Breast epithelium (tissue), 4 donors: Measurements from ENCODE around the gene MYH7. TPM values are rescaled to one million over a fixed set of nuclear protein-coding genes. Genes with fewer than 3 reads are reported as not detected.

Experiments
- DNase-seq, 2 donors: peaks; one replicate each; pipeline ENCODE4 v3.0.0-alpha.2; 2019; ENCODE audit warnings: low spot score in 2 of 2
- H3K27ac ChIP-seq, 2 donors: fragments of 200-600 bp; sonication (generic) in 1 of 2; one replicate each; pipeline ENCODE4 v1.5.1; 2016 to 2019; ENCODE audit warnings: mild to moderate bottlenecking in 1 of 2
- H3K27me3 ChIP-seq, 2 donors: fragments of 200-600 bp; sonication (generic) in 1 of 2; one replicate each; pipeline versions ENCODE4 v1.5.1 to v1.6.0; 2017 to 2019; ENCODE audit warnings: control low read depth in 1 of 2, mild to moderate bottlenecking in 1 of 2
- H3K36me3 ChIP-seq: fragments of 200-600 bp; one replicate; pipeline ENCODE4 v1.5.1; 2019
- H3K4me1 ChIP-seq, 2 donors: fragments of 200-600 bp; sonication (generic); one replicate each; pipeline ENCODE4 v1.5.1; 2016 to 2019; ENCODE audit warnings: control low read depth in 1 of 2
- H3K4me3 ChIP-seq, 3 donors: fragments of 200-600 bp; sonication (generic); 1 replicate in 2 of 3; 2 replicates in 1 of 3; pipeline ENCODE4 v1.5.1; 2016 to 2019; ENCODE audit warnings: mild to moderate bottlenecking in 3 of 3, moderate library complexity in 2 of 3
- H3K9me3 ChIP-seq, 2 donors: fragments of 200-600 bp; sonication (generic) in 1 of 2; one replicate each; pipeline ENCODE4 v1.5.1; 2016 to 2019; ENCODE audit warnings: control low read depth in 1 of 2
- CTCF ChIP-seq, 3 donors: fragments of 450-650 bp; IDR thresholded peaks; one replicate each; pipeline ENCODE4 v1.5.1; 2016 to 2017; ENCODE audit warnings: antibody characterized with exemption in 3 of 3, mild to moderate bottlenecking in 3 of 3, moderate library complexity in 3 of 3
- POLR2A ChIP-seq: fragments of 450-650 bp; IDR thresholded peaks from one replicate; pipeline ENCODE4 v1.6.1; 2016; ENCODE audit warnings: antibody characterized with exemption, mild to moderate bottlenecking, moderate library complexity
- POLR2AphosphoS5 ChIP-seq, 3 donors: sonication (generic); formaldehyde crosslinking; IDR thresholded peaks; one replicate each; pipeline ENCODE4 v1.6.1; 2017; ENCODE audit warnings: antibody characterized with exemption in 3 of 3
- intact Hi-C: fragments of 100-400 bp; cut with DNase I; formaldehyde crosslinking; loops from one replicate; pipeline ENCODE4 v1.15.1; 2023; ENCODE audit warnings: low total_unique reads
- total RNA-seq, 3 donors: library from RNA; depleted of rRNA; stranded (reverse); fragments of >200 nt; gene quantifications; one replicate each; pipeline ENCODE4 v1.1.0, GENCODE V29; 2016

MYH7 gene
- total RNA-seq, 3 donors from 2014 or later, result not detected

GRCh38 chr14:23437133-23438100, 2.0 kb upstream of the MYH7 start:
- peak; percentile 12 for DNase-seq
- Histone ChIP-seq H3K4me1 (no peaks in the 10 kb centered on the region), H3K9me3 (no peaks in the 10 kb centered on the region), H3K27ac (no peak overlapping the region), H3K27me3 (no peaks in the 10 kb centered on the region), H3K36me3 (no peaks in the 10 kb centered on the region), H3K4me3 (no peak overlapping the region)
- intact Hi-C loops, result no loop called here
- TF ChIP-seq CTCF (IDR thresholded peaks at IDR 0.05) (no peak), POLR2AphosphoS5 (IDR thresholded peaks at IDR 0.05) (no peak), POLR2A (no peak)

GRCh38 chr14:23436327-23437132, 1.1 kb upstream of the MYH7 start:
- no peaks in the 10 kb centered on the region for H3K9me3 ChIP-seq
- no peaks in the 10 kb centered on the region for H3K4me1 ChIP-seq
- H3K27ac ChIP-seq, result no peak overlapping the region
- H3K27me3 ChIP-seq, result no peaks in the 10 kb centered on the region
- no peaks in the 10 kb centered on the region for H3K36me3 ChIP-seq
- intact Hi-C loops, result no loop called here
- no peak for TF ChIP-seq CTCF (IDR thresholded peaks at IDR 0.05)
- no peak for TF ChIP-seq POLR2A
- no peak for TF ChIP-seq POLR2AphosphoS5 (IDR thresholded peaks at IDR 0.05)
- DNase-seq, result peak in 1 of 2 donors; percentile 35
- no peak overlapping the region for H3K4me3 ChIP-seq

- no peaks in the 10 kb centered on the region for H3K36me3 ChIP-seq
- H3K4me3 ChIP-seq, result no peak overlapping the region
- H3K4me1 ChIP-seq, result no peaks in the 10 kb centered on the region
- TF ChIP-seq POLR2A (no peak), POLR2AphosphoS5 (IDR thresholded peaks at IDR 0.05) (no peak), CTCF (IDR thresholded peaks at IDR 0.05) (no peak)
- intact Hi-C loops, result no loop called here
- H3K27me3 ChIP-seq, result no peaks in the 10 kb centered on the region
- DNase-seq, result peak in 1 of 2 donors; percentile 3
- no peaks in the 10 kb centered on the region for H3K9me3 ChIP-seq
- no peak overlapping the region for H3K27ac ChIP-seq
Measured at GRCh38 chr14:23434488-23435222, 805 bp downstream of the MYH7 start.

GRCh38 chr14:23433457-23433856, 2.0 kb downstream of the MYH7 start:
- peak in 1 of 2 donors; percentile 6 for DNase-seq
- H3K4me1 ChIP-seq, result no peaks in the 10 kb centered on the region
- no peak overlapping the region for H3K27ac ChIP-seq
- H3K4me3 ChIP-seq, result no peak overlapping the region
- TF ChIP-seq POLR2A (no peak), POLR2AphosphoS5 (IDR thresholded peaks at IDR 0.05) (no peak), CTCF (IDR thresholded peaks at IDR 0.05) (no peak)
- no peaks in the 10 kb centered on the region for H3K9me3 ChIP-seq
- H3K36me3 ChIP-seq, result no peaks in the 10 kb centered on the region
- H3K27me3 ChIP-seq, result no peaks in the 10 kb centered on the region
- intact Hi-C loops, result no loop called here
